ENCODE results near the gene C11orf91.
"Not testable (repeated sequence)": the region's sequence is repeated elsewhere in the genome, so short reads cannot be mapped to it uniquely, and the experiment has no call there.

The C11orf91 gene

DNA sequence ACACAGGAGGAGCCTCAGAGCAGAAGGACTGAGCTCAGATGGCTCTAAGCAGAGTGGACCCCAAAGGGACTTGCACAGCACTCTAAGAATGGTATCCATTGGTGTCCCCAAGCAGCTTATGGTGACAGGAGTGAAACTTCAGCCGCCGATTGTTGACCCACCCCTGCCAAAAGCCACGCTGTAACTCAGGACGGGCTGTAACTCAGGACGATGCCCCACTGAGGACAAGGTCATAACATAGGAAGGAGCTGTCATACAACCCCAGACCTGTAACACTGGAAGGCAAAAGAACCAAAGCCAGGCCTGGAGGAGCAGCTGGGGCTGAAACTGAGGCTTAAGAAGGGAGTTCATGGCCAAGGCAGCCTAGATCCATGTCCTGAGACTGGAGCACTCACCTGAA lies 21.4 kb upstream of the C11orf91 start:
- no peak for DNase-seq (ENCODE audit: low read depth in 2 of 2)

- no peak for DNase-seq (ENCODE audit: low read depth in 2 of 2)
These were observed 20.8 kb upstream of the C11orf91 start for GRCh38 chr11:33721426-33721825.

DNA sequence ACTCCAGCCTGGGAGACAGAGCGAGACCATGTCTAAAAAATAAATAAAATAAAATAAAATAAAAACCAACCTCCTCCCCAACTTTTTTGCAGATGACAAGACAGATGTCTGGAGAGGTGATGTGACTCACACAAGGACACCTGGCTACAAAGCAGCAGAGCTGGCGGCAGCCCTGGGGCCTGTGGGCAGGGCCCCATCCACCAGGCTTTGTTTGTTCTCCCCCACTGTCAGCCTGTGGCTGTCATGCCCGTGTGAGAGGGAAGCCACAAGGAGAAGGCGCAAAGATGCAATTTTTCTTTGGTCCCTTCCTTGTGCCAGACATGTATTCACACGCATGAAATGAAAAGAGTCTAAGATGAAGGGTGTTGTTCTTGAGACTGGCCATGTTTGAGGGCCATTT lies 19.0 kb upstream of the C11orf91 start:
- no peak for DNase-seq (ENCODE audit: low read depth in 2 of 2)

- no peak for DNase-seq (ENCODE audit: low read depth in 2 of 2)
These were observed 17.8 kb upstream of the C11orf91 start for GRCh38 chr11:33718440-33718839.

- no peak for DNase-seq (ENCODE audit: low read depth in 2 of 2)
These were observed 15.6 kb upstream of the C11orf91 start for GRCh38 chr11:33716243-33716642.

- DNase-seq (ENCODE audit: low read depth in 2 of 2): no peak
These were observed 13.3 kb upstream of the C11orf91 start for GRCh38 chr11:33713856-33714398.

DNA sequence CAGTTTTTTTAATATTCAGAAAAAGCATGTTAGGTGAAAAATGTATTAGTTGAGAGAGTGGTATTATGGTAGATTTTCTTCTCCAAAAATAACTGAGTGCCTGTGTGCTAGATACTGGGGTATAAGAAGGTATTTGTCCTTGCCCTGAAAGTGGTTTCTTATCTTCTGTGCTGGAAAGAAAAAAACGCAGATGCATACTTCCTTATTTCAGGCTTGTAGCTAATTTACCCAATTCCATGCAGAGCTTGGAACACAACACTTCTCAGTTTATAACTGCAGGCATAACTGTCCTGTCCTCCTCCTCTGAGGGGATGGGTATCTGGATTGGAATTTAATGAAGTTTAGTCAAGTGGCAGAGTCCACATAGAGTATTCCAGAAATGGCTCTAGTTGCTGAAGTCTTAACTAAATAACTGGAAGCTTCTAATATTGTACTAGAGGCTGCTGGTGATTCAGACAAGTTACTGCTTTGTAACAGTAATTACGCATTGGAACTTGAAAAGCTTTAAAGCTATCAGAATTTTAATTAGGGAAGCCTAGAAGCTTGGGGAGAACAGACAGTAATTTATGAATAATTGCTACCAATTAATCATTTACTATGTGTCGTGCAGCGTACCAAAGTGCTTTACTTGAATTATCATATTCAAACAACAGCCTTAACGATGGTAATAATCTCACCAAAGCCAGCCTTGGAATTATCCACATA lies 12.7 kb upstream of the C11orf91 start:
- DNase-seq (ENCODE audit: low read depth in 2 of 2): no peak

GRCh38 chr11:33712436-33712835 lies 11.8 kb upstream of the C11orf91 start:
- no peak for DNase-seq (ENCODE audit: low read depth in 2 of 2)

- DNase-seq (ENCODE audit: low read depth in 2 of 2): no peak
These were observed 8.8 kb upstream of the C11orf91 start for GRCh38 chr11:33709466-33709865.

GRCh38 chr11:33708985-33709384 lies 8.4 kb upstream of the C11orf91 start:
- no peak for DNase-seq (ENCODE audit: low read depth in 2 of 2)

GRCh38 chr11:33707831-33708230 lies 7.2 kb upstream of the C11orf91 start:
- DNase-seq (ENCODE audit: low read depth in 2 of 2): not testable (repeated sequence)

GRCh38 chr11:33706966-33707365 lies 6.3 kb upstream of the C11orf91 start:
- DNase-seq (ENCODE audit: low read depth in 2 of 2): no peak

- no peak for DNase-seq (ENCODE audit: low read depth in 2 of 2)
These were observed 5.9 kb upstream of the C11orf91 start for GRCh38 chr11:33706546-33706945.

GRCh38 chr11:33704240-33705002 lies 3.8 kb upstream of the C11orf91 start:
- DNase-seq (ENCODE audit: low read depth in 2 of 2): no peak

DNA sequence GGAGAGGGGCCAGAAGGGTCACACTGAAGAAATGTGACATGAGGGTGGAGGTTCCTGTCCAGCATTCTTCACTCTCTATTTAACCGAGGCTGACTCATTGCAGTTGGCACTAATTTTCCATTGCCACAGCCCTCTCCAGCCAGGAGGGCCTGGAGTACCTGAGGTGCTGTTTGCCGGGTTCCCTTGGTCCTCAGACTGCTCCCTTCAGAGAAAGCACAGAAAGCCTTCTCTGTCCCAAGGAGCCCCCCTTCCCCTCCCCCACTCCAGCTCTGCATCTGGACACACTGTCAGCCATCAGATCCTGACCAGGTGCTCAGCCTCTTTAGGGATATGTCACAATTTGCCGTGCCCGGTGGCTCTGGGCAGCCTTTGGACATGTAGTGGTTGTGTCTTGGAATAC lies 3.2 kb upstream of the C11orf91 start:
- no peak for DNase-seq (ENCODE audit: low read depth in 2 of 2)

DNA sequence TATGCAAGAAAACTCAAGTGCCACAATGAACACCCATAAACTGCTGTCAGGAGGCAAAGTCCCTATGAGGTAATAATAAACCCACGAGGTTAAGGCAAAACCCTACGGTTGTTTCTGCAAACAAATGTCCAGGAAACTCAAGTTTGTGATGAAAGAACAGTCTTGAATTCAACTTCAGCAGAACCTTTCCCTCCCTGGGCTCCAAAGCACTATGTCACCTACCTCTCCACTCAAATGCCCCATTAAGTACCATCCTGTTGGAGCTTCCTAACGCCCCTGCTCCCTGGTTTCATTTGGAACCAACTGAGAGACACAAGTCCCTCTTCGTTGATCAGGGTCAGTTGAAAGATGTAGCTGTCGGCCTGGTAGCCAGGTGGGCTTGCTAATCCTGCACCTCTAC lies 2.6 kb upstream of the C11orf91 start:
- no peak for DNase-seq (ENCODE audit: low read depth in 2 of 2)

GRCh38 chr11:33701302-33702230 lies 940 bp upstream of the C11orf91 start:
- DNase-seq (ENCODE audit: low read depth in 2 of 2): no peak

DNA sequence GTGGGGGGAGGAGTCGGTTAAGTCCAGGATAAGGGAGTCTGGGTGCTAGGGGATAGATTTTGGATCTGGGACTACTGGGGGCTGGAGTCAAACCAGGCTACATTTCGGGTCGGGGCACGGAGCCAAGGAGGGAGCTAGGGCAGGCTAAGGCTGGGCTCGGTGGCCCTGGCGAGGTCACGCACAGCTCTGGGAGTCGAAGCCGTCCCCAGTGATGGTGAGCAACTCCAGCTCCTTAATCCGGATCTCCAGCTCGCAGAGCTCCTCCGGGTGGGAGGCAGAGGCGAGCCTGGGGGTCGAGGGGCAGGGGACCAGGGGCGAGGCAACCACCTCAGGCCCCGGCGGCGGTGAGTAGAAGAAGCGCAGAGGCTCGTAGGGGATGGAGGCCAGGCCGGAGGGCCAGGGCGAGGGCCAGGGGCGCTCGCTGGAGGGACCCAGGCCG lies 544 bp downstream of the C11orf91 start:
- DNase-seq (ENCODE audit: low read depth in 2 of 2): no peak

GRCh38 chr11:33699515-33700062 lies 1.0 kb downstream of the C11orf91 start:
- no peak for DNase-seq (ENCODE audit: low read depth in 2 of 2)

GRCh38 chr11:33698921-33699320 lies 1.7 kb downstream of the C11orf91 start:
- DNase-seq (ENCODE audit: low read depth in 2 of 2): no peak

DNA sequence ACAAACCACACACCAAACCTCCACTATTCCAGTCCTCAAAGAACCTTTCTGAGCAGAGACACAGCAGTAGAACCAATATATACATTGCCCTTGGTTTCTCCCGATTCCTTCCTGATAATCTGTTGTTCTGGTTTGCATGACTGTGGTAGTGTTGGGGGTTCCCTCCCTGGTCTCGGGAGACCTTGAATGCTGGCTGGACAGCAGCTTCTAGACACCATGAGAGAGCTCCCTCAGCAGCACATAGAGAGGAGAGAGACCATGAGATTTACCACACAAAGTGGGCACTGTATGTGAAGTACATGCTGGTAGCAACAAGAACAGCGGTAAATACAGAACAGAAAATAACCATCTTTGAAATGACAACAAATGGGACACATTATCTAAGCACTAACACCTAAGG lies 2.6 kb downstream of the C11orf91 start:
- DNase-seq (ENCODE audit: low read depth in 2 of 2): no peak

Measured in fibroblast of skin of left quadriceps (primary cell).